ENCODE results near the gene NEAT1. TPM values are rescaled to one million over a fixed set of nuclear protein-coding genes. Genes with fewer than 3 reads are reported as not detected.
A peak's percentile ranks its signal among the peaks of the same experiment; 100 is the strongest.

NEAT1 gene
- total and polyA plus RNA-seq, 9 of the 15 experiments (the other 6 are each of a cell fraction or from before 2014, with no cell fraction given), result 20.1 to 389 (median 62.8) TPM

DNA sequence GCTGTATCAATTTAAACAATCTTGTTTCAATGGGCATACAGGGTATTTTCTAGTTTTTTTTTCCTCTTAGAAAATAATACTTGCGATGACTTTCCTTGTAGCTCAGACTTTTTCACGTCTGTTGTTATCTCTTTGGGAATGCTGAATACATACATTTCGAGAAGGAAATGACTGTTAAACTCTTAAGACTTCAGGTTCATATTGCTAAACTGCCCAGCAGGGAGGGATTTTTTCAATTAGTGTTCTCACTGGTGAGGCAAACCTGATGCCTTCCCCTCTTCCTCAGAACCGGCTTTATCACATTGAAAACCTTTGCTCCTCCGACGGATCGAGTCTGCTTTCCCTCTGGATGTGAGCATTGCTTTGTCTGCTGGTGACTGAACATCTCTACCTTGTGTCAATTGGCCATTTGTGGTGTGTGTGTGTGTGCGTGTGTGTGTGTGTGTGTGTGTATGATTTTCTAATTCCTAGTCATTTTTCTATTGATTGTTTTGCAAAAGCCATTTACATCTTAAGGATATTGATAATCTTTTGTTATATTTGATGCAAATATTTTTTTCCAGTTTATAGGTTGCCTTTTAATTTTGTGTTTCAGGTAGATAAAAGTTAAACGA lies 6.6 kb downstream of the NEAT1 start (continued):
- TF ChIP-seq, protein P1, sequence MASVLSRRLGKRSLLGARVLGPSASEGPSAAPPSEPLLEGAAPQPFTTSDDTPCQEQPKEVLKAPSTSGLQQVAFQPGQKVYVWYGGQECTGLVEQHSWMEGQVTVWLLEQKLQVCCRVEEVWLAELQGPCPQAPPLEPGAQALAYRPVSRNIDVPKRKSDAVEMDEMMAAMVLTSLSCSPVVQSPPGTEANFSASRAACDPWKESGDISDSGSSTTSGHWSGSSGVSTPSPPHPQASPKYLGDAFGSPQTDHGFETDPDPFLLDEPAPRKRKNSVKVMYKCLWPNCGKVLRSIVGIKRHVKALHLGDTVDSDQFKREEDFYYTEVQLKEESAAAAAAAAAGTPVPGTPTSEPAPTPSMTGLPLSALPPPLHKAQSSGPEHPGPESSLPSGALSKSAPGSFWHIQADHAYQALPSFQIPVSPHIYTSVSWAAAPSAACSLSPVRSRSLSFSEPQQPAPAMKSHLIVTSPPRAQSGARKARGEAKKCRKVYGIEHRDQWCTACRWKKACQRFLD (CRISPR knock-in tag; IDR thresholded peaks at IDR 0.05), result no peak
- TF ChIP-seq, protein P2, sequence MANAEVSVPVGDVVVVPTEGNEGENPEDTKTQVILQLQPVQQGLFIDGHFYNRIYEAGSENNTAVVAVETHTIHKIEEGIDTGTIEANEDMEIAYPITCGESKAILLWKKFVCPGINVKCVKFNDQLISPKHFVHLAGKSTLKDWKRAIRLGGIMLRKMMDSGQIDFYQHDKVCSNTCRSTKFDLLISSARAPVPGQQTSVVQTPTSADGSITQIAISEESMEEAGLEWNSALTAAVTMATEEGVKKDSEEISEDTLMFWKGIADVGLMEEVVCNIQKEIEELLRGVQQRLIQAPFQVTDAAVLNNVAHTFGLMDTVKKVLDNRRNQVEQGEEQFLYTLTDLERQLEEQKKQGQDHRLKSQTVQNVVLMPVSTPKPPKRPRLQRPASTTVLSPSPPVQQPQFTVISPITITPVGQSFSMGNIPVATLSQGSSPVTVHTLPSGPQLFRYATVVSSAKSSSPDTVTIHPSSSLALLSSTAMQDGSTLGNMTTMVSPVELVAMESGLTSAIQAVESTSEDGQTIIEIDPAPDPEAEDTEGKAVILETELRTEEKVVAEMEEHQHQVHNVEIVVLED (CRISPR knock-in tag; IDR thresholded peaks at IDR 0.05), result no peak
- no peak for TF ChIP-seq PPARD (CRISPR knock-in tag; IDR thresholded peaks at IDR 0.05)
- no peak for TF ChIP-seq ZFPM2 (CRISPR knock-in tag; IDR thresholded peaks at IDR 0.05)
- TF ChIP-seq, protein P3, sequence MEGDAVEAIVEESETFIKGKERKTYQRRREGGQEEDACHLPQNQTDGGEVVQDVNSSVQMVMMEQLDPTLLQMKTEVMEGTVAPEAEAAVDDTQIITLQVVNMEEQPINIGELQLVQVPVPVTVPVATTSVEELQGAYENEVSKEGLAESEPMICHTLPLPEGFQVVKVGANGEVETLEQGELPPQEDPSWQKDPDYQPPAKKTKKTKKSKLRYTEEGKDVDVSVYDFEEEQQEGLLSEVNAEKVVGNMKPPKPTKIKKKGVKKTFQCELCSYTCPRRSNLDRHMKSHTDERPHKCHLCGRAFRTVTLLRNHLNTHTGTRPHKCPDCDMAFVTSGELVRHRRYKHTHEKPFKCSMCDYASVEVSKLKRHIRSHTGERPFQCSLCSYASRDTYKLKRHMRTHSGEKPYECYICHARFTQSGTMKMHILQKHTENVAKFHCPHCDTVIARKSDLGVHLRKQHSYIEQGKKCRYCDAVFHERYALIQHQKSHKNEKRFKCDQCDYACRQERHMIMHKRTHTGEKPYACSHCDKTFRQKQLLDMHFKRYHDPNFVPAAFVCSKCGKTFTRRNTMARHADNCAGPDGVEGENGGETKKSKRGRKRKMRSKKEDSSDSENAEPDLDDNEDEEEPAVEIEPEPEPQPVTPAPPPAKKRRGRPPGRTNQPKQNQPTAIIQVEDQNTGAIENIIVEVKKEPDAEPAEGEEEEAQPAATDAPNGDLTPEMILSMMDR (IDR thresholded peaks at IDR 0.05 in 2 of 3, conservative IDR thresholded peaks at IDR 0.05 in 1 of 3; ENCODE audit: insufficient read depth in 2 of 3, low read depth in 1 of 3, low read length in 3 of 3), result no peak
- TF ChIP-seq, protein P4, sequence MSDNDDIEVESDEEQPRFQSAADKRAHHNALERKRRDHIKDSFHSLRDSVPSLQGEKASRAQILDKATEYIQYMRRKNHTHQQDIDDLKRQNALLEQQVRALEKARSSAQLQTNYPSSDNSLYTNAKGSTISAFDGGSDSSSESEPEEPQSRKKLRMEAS (CRISPR knock-in tag; IDR thresholded peaks at IDR 0.05), result no peak
- no peak for TF ChIP-seq TCF15 (CRISPR knock-in tag; IDR thresholded peaks at IDR 0.05)
- TF ChIP-seq EHMT2 (IDR thresholded peaks at IDR 0.05), result peak; percentile 58; the same call in 1 of the 2 replicates
- TF ChIP-seq HDAC3 (IDR thresholded peaks at IDR 0.05; ENCODE audit: borderline replicate concordance, partially characterized antibody), result peak; percentile 34
- TF ChIP-seq ZNF224 (CRISPR knock-in tag; IDR thresholded peaks at IDR 0.05), result no peak
- TF ChIP-seq STAG1 (CRISPR knock-in tag; IDR thresholded peaks at IDR 0.05; ENCODE audit: borderline replicate concordance), result no peak
- TF ChIP-seq BCL6 (CRISPR knock-in tag; IDR thresholded peaks at IDR 0.05), result no peak
- TF ChIP-seq ARHGAP35 (IDR thresholded peaks at IDR 0.05; ENCODE audit: partially characterized antibody), result peak; percentile 77
- TF ChIP-seq NR2C1 (IDR thresholded peaks at IDR 0.05), result no peak
- TF ChIP-seq NR2C1 (tag; IDR thresholded peaks at IDR 0.05), result no peak
- peak; percentile 21 for TF ChIP-seq TEAD4 (IDR thresholded peaks at IDR 0.05; ENCODE audit: low read length)
- TF ChIP-seq TEAD4 (CRISPR knock-in tag; IDR thresholded peaks at IDR 0.05; ENCODE audit: borderline replicate concordance), result no peak
- TF ChIP-seq SREBF2 (CRISPR knock-in tag; IDR thresholded peaks at IDR 0.05), result no peak
- TF ChIP-seq SNIP1 (IDR thresholded peaks at IDR 0.05; ENCODE audit: low read depth), result 0 out of 2 replicates have a peak, but pooled peaks have one; percentile 52
- no peak for TF ChIP-seq KAT2B (IDR thresholded peaks at IDR 0.05; ENCODE audit: low read depth, low read length)
- TF ChIP-seq, protein P5, sequence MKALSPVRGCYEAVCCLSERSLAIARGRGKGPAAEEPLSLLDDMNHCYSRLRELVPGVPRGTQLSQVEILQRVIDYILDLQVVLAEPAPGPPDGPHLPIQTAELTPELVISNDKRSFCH (CRISPR knock-in tag; IDR thresholded peaks at IDR 0.05), result no peak
- TF ChIP-seq, protein P5 (tag; IDR thresholded peaks at IDR 0.05), result no peak
- no peak for TF ChIP-seq KAT7 (CRISPR knock-in tag; IDR thresholded peaks at IDR 0.05; ENCODE audit: borderline replicate concordance)

Measured in K562 (cell line).